Measurements from ENCODE around the gene PIGL. TPM values are rescaled to one million over a fixed set of nuclear protein-coding genes. Genes with fewer than 3 reads are reported as not detected.
"Not testable (repeated sequence)": the region's sequence is repeated elsewhere in the genome, so short reads cannot be mapped to it uniquely, and the experiment has no call there.

Gene PIGL
- total RNA-seq, 2 donors from 2014 or later = 34.5 to 109 TPM

- 1 to 2% methylated on average over 8 to 16 of the region's 16 CpGs for WGBS, 2 donors
- no peaks in the 10 kb centered on the region for H3K27me3 ChIP-seq
- H3K9me3 ChIP-seq = no peaks in the 10 kb centered on the region
- H3K27ac ChIP-seq = peak overlapping the region; percentile 77 to 96 (median 94)
- no peak for ATAC-seq
- TF ChIP-seq POLR2A (IDR thresholded peaks at IDR 0.05) = no peak
- TF ChIP-seq, protein P1, sequence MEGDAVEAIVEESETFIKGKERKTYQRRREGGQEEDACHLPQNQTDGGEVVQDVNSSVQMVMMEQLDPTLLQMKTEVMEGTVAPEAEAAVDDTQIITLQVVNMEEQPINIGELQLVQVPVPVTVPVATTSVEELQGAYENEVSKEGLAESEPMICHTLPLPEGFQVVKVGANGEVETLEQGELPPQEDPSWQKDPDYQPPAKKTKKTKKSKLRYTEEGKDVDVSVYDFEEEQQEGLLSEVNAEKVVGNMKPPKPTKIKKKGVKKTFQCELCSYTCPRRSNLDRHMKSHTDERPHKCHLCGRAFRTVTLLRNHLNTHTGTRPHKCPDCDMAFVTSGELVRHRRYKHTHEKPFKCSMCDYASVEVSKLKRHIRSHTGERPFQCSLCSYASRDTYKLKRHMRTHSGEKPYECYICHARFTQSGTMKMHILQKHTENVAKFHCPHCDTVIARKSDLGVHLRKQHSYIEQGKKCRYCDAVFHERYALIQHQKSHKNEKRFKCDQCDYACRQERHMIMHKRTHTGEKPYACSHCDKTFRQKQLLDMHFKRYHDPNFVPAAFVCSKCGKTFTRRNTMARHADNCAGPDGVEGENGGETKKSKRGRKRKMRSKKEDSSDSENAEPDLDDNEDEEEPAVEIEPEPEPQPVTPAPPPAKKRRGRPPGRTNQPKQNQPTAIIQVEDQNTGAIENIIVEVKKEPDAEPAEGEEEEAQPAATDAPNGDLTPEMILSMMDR (IDR thresholded peaks at IDR 0.05) = no peak
- H3K36me3 ChIP-seq (replicated peaks in 1 of 2; ENCODE audit: insufficient read depth in 1 of 2, low read depth in 2 of 2) = no peaks in the 10 kb centered on the region
- peak overlapping the region; percentile 72 to 79 for H3K4me3 ChIP-seq
- no peak for DNase-seq
- H3K4me1 ChIP-seq = peaks cover 51% of the 10 kb centered on the region
- intact Hi-C loops (cut with DNase I) = no loop called here
Measured at GRCh38 chr17:16214190-16215001, 2.6 kb upstream of the PIGL start.

- intact Hi-C loops (cut with DNase I) = no loop called here
- 1% methylated on average over 25 of the region's 27 CpGs; no CpG with 5 or more reads in 1 of the 2 donors for WGBS, 2 donors
- Histone ChIP-seq H3K27me3 (no peaks in the 10 kb centered on the region), H3K27ac (peak overlapping the region; percentile 77 to 96 (median 94)), H3K36me3 (replicated peaks in 1 of 2; ENCODE audit: insufficient read depth in 1 of 2, low read depth in 2 of 2) (no peaks in the 10 kb centered on the region), H3K4me1 (peaks cover 51% of the 10 kb centered on the region), H3K9me3 (no peaks in the 10 kb centered on the region), H3K4me3 (peak overlapping the region; percentile 72 to 79)
- peak; percentile 44 to 63 (median 51) for DNase-seq
- TF ChIP-seq, protein P1 (IDR thresholded peaks at IDR 0.05) = no peak
- no peak for TF ChIP-seq POLR2A (IDR thresholded peaks at IDR 0.05)
- peak; percentile 58 for ATAC-seq
Measured at GRCh38 chr17:16215002-16215272, 2.1 kb upstream of the PIGL start.

- H3K4me3 ChIP-seq = peak within 1 kb of the TSS; percentile 72 to 79
- DNase-seq (peak; percentile 92 to 93 (median 93)), ATAC-seq (peak; percentile 94)
- no peaks in the 10 kb centered on the region for H3K9me3 ChIP-seq
- WGBS, 2 donors = 1% methylated on average over 82 of the region's 82 CpGs; no CpG with 5 or more reads in 1 of the 2 donors
- no peaks in the 10 kb centered on the region for H3K27me3 ChIP-seq
- intact Hi-C loops (cut with DNase I) = no loop called here
- peaks cover 51% of the 10 kb centered on the region for H3K4me1 ChIP-seq
- TF ChIP-seq, protein P1 (IDR thresholded peaks at IDR 0.05) = peak; percentile 14 to 62 (median 45)
- TF ChIP-seq POLR2A (IDR thresholded peaks at IDR 0.05) = peak; percentile 86 to 92 (median 91)
- H3K27ac ChIP-seq = peak within 1 kb of the TSS; percentile 77 to 96 (median 94)
- H3K36me3 ChIP-seq (replicated peaks in 1 of 2; ENCODE audit: insufficient read depth in 1 of 2, low read depth in 2 of 2) = no peaks in the 10 kb centered on the region
Measured at GRCh38 chr17:16215273-16215964, 1.6 kb upstream of the PIGL start, which contains the start of gene NCOR1. NCOR1 (minus strand) TSS chr17:16215534; CDS start chr17:16194569, 20,965 bp downstream.

GRCh38 chr17:16215965-16216316 lies 1.1 kb upstream of the PIGL start:
- Histone ChIP-seq H3K27me3 (no peaks in the 10 kb centered on the region), H3K4me1 (peaks cover 51% of the 10 kb centered on the region), H3K4me3 (peak overlapping the region; percentile 72 to 79), H3K36me3 (replicated peaks in 1 of 2; ENCODE audit: insufficient read depth in 1 of 2, low read depth in 2 of 2) (no peaks in the 10 kb centered on the region), H3K27ac (peak overlapping the region; percentile 77 to 96 (median 94)), H3K9me3 (no peaks in the 10 kb centered on the region)
- WGBS, 2 donors = 21 to 28% methylated on average over 20 to 22 of the region's 22 CpGs
- TF ChIP-seq, protein P1 (IDR thresholded peaks at IDR 0.05) = no peak
- no peak for TF ChIP-seq POLR2A (IDR thresholded peaks at IDR 0.05)
- DNase-seq (no peak), ATAC-seq (peak; percentile 6)
- intact Hi-C loops (cut with DNase I) = no loop called here

DNA sequence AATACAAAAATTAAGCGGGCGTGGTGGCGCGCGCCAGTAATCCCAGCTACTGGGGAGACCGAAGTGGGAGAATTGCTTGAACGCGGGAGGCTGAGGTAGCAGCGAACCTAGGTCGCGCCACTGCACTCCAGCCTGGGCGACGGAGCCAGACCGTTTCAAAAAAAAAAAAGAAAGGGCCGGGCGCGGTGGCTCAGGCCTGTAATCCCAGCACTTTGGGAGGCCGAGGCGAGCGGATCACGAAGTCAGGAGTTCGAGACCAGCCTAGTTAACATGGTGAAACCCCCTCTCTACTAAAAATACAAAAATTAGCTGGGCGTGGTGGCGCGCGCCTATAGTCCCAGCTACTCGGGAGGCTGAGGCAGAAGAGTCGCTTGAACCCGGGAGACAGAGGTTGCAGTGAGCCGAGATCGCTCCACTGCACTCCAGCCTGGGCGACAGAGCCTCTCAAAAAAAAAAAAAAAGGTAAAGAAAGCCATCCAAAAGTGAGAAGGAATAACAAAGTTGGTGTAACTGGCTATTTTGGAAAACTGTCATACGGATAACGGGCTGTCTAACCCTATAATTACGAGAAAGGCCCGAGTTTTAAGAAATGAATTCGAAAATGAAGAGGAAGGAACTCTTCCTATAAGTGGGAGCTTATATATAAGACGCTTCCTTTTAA lies 539 bp upstream of the PIGL start:
- WGBS, 2 donors = 70 to 71% methylated on average over 37 to 38 of the region's 38 CpGs
- H3K27ac ChIP-seq = peak overlapping the region; percentile 77 to 96 (median 94)
- H3K4me1 ChIP-seq = peaks cover 48% of the 10 kb centered on the region

More for the DNA sequence above, 539 bp upstream of the PIGL start:
- DNase-seq; H3K9me3 ChIP-seq; H3K27me3 ChIP-seq; H3K36me3 ChIP-seq (replicated peaks in 1 of 2; ENCODE audit: insufficient read depth in 1 of 2, low read depth in 2 of 2); intact Hi-C loops (cut with DNase I); ATAC-seq: not testable (repeated sequence)
- H3K4me3 ChIP-seq = peak overlapping the region in 1 of 2 donors; percentile 90

Measured in body of pancreas (tissue), 4 donors.